Measurements from ENCODE around the gene FBXW12.

The FBXW12 gene

GRCh38 chr3:48441940-48442339, 69.9 kb downstream of the FBXW12 start:
- no peak for TF ChIP-seq JUND (IDR thresholded peaks at IDR 0.05; ENCODE audit: low read depth)
- in situ Hi-C loops (cut with HindIII; ENCODE audit: low pct_unique_long_range_greater_than_20kb, low sequenced_read_pairs): no loop called here
- DNase-seq (ENCODE audit: low read depth in 1 of 2, low spot score in 1 of 2): no peak

All from T47D (cell line).